Measurements from ENCODE around the gene MYH7.

GRCh38 chr14:23430723-23431085, 4.8 kb downstream of the MYH7 start:
- no peak for TF ChIP-seq CTCF (IDR thresholded peaks at IDR 0.05 in 4 of 5, conservative IDR thresholded peaks at IDR 0.05 in 1 of 5)
- TF ChIP-seq POLR2A (IDR thresholded peaks at IDR 0.05), result no peak
